Suppressor macrophage treated with lipopolysaccharide for 1 hour (primary cell): ENCODE data around the gene MAP3K6.
A peak's percentile ranks its signal among the peaks of the same experiment; 100 is the strongest.

Experiments used
- DNase-seq, 3 donors: peaks; one replicate each; pipeline ENCODE4 v3.0.0-alpha.2; 2020 to 2022

MAP3K6 gene

GRCh38 chr1:27356277-27356618, 10.5 kb downstream of the MAP3K6 start:
- no peak for DNase-seq

GRCh38 chr1:27355683-27356082, 11.1 kb downstream of the MAP3K6 start:
- DNase-seq, result no peak

GRCh38 chr1:27353629-27354028, 13.1 kb downstream of the MAP3K6 start:
- DNase-seq, result no peak

GRCh38 chr1:27353166-27353565, 13.6 kb downstream of the MAP3K6 start:
- DNase-seq, result no peak

GRCh38 chr1:27351541-27352107, 15.1 kb downstream of the MAP3K6 start:
- DNase-seq, result no peak

GRCh38 chr1:27350663-27351540, 15.9 kb downstream of the MAP3K6 start:
- DNase-seq, result no peak

GRCh38 chr1:27349784-27350662, 16.7 kb downstream of the MAP3K6 start:
- peak in 1 of 3 donors; percentile 65 for DNase-seq

GRCh38 chr1:27348861-27349783, 17.6 kb downstream of the MAP3K6 start:
- peak in 1 of 3 donors; percentile 35 for DNase-seq

- no peak for DNase-seq
Observed at GRCh38 chr1:27346991-27347624, 19.7 kb downstream of the MAP3K6 start.

GRCh38 chr1:27346357-27346756, 20.4 kb downstream of the MAP3K6 start:
- DNase-seq, result no peak

- DNase-seq, result no peak
Observed at GRCh38 chr1:27345272-27345671, 21.5 kb downstream of the MAP3K6 start.

GRCh38 chr1:27343639-27344025, 23.1 kb downstream of the MAP3K6 start:
- no peak for DNase-seq

- DNase-seq, result peak; percentile 43 to 64 (median 61)
Observed at GRCh38 chr1:27342778-27343638, 23.8 kb downstream of the MAP3K6 start.

- peak in 1 of 3 donors; percentile 20 for DNase-seq
Observed at GRCh38 chr1:27342391-27342777, 24.4 kb downstream of the MAP3K6 start.

GRCh38 chr1:27341525-27342252, 25.1 kb downstream of the MAP3K6 start, which contains the start of gene SYTL1:
SYTL1 (plus strand) TSS chr1:27342022; CDS start chr1:27345335, 3,313 bp downstream.
- peak; percentile 75 to 88 (median 82) for DNase-seq

GRCh38 chr1:27339213-27339612, 27.5 kb downstream of the MAP3K6 start:
- peak in 1 of 3 donors; percentile 34 for DNase-seq

GRCh38 chr1:27338751-27339150, 28.0 kb downstream of the MAP3K6 start:
- DNase-seq, result no peak

- no peak for DNase-seq
Observed at GRCh38 chr1:27336756-27337155, 30.0 kb downstream of the MAP3K6 start.

GRCh38 chr1:27335506-27336422, 31.0 kb downstream of the MAP3K6 start:
- DNase-seq, result no peak
